Measurements from ENCODE around the gene RAB1A.

Gene RAB1A

GRCh38 chr2:65079017-65079416 lies 50.9 kb downstream of the RAB1A start:
- H3K4me3 ChIP-seq (ENCODE audit: low read length) = no peak overlapping the region
- no peaks in the 10 kb centered on the region for H3K79me2 ChIP-seq (ENCODE audit: low read length)
- no peak overlapping the region for H3K4me2 ChIP-seq (ENCODE audit: low read length)
- H3K9me3 ChIP-seq (ENCODE audit: insufficient read depth, low read length) = no peaks in the 10 kb centered on the region
- H3K27me3 ChIP-seq (ENCODE audit: low read depth, low read length) = no peaks in the 10 kb centered on the region
- peaks cover 52% of the 10 kb centered on the region for H3K36me3 ChIP-seq (replicated peaks; ENCODE audit: low read depth, low read length)
- no peak overlapping the region for H3K9ac ChIP-seq (ENCODE audit: low read length)
- no peaks in the 10 kb centered on the region for H3K4me1 ChIP-seq (ENCODE audit: low read length)
- peaks cover 3% of the 10 kb centered on the region for H4K20me1 ChIP-seq (ENCODE audit: insufficient read depth, low read length)
- H2AFZ ChIP-seq (ENCODE audit: low read depth, low read length) = no peak overlapping the region
- TF ChIP-seq CTCF (IDR thresholded peaks at IDR 0.05; ENCODE audit: low read depth, low read length) = no peak
- no peak for TF ChIP-seq EZH2phosphoT487 (IDR thresholded peaks at IDR 0.05; ENCODE audit: low read depth)
- no peak overlapping the region for H3K27ac ChIP-seq (ENCODE audit: low read length)

GRCh38 chr2:65077898-65078297 lies 52.0 kb downstream of the RAB1A start:
- Histone ChIP-seq H4K20me1 (ENCODE audit: insufficient read depth, low read length) (peaks cover 4% of the 10 kb centered on the region), H3K36me3 (replicated peaks; ENCODE audit: low read depth, low read length) (peaks cover 50% of the 10 kb centered on the region), H3K9ac (ENCODE audit: low read length) (no peak overlapping the region), H3K27ac (ENCODE audit: low read length) (no peak overlapping the region), H3K27me3 (ENCODE audit: low read depth, low read length) (no peaks in the 10 kb centered on the region), H3K79me2 (ENCODE audit: low read length) (no peaks in the 10 kb centered on the region), H3K4me3 (ENCODE audit: low read length) (no peak overlapping the region), H2AFZ (ENCODE audit: low read depth, low read length) (no peak overlapping the region), H3K4me1 (ENCODE audit: low read length) (peaks cover 1% of the 10 kb centered on the region), H3K9me3 (ENCODE audit: insufficient read depth, low read length) (no peaks in the 10 kb centered on the region), H3K4me2 (ENCODE audit: low read length) (no peak overlapping the region)
- TF ChIP-seq CTCF (IDR thresholded peaks at IDR 0.05; ENCODE audit: low read depth, low read length) = no peak
- no peak for TF ChIP-seq EZH2phosphoT487 (IDR thresholded peaks at IDR 0.05; ENCODE audit: low read depth)

- Histone ChIP-seq H3K4me1 (ENCODE audit: low read length) (peaks cover 13% of the 10 kb centered on the region), H3K4me2 (ENCODE audit: low read length) (no peak overlapping the region), H3K9ac (ENCODE audit: low read length) (no peak overlapping the region), H3K4me3 (ENCODE audit: low read length) (no peak overlapping the region), H4K20me1 (ENCODE audit: insufficient read depth, low read length) (peaks cover 17% of the 10 kb centered on the region), H3K36me3 (replicated peaks; ENCODE audit: low read depth, low read length) (peaks cover 53% of the 10 kb centered on the region), H3K27ac (ENCODE audit: low read length) (no peak overlapping the region), H3K27me3 (ENCODE audit: low read depth, low read length) (no peaks in the 10 kb centered on the region), H2AFZ (ENCODE audit: low read depth, low read length) (no peak overlapping the region), H3K9me3 (ENCODE audit: insufficient read depth, low read length) (no peaks in the 10 kb centered on the region), H3K79me2 (ENCODE audit: low read length) (no peaks in the 10 kb centered on the region)
- no peak for TF ChIP-seq EZH2phosphoT487 (IDR thresholded peaks at IDR 0.05; ENCODE audit: low read depth)
- TF ChIP-seq CTCF (IDR thresholded peaks at IDR 0.05; ENCODE audit: low read depth, low read length) = no peak
Measured at GRCh38 chr2:65076345-65076710, 53.6 kb downstream of the RAB1A start.

- H3K9ac ChIP-seq (ENCODE audit: low read length) = no peak overlapping the region
- no peak for TF ChIP-seq EZH2phosphoT487 (IDR thresholded peaks at IDR 0.05; ENCODE audit: low read depth)
- TF ChIP-seq CTCF (IDR thresholded peaks at IDR 0.05; ENCODE audit: low read depth, low read length) = no peak
- peaks cover 13% of the 10 kb centered on the region for H3K4me1 ChIP-seq (ENCODE audit: low read length)
- peaks cover 22% of the 10 kb centered on the region for H4K20me1 ChIP-seq (ENCODE audit: insufficient read depth, low read length)
- H3K27ac ChIP-seq (ENCODE audit: low read length) = no peak overlapping the region
- no peaks in the 10 kb centered on the region for H3K9me3 ChIP-seq (ENCODE audit: insufficient read depth, low read length)
- no peak overlapping the region for H3K4me2 ChIP-seq (ENCODE audit: low read length)
- H3K27me3 ChIP-seq (ENCODE audit: low read depth, low read length) = no peaks in the 10 kb centered on the region
- peaks cover 58% of the 10 kb centered on the region for H3K36me3 ChIP-seq (replicated peaks; ENCODE audit: low read depth, low read length)
- H3K4me3 ChIP-seq (ENCODE audit: low read length) = no peak overlapping the region
- no peak overlapping the region for H2AFZ ChIP-seq (ENCODE audit: low read depth, low read length)
- no peaks in the 10 kb centered on the region for H3K79me2 ChIP-seq (ENCODE audit: low read length)
Measured at GRCh38 chr2:65075605-65076344, 54.1 kb downstream of the RAB1A start.
